Activated naive CD4-positive, alpha-beta T cell treated with anti-CD3 and anti-CD28 coated beads, Interleukin-2, amount 50 U/mL, for 16 hours (primary cell): ENCODE data around the gene KLK4.

Source experiments
- DNase-seq: peaks from one replicate; pipeline ENCODE4 v3.0.0-alpha.2; 2020

Gene KLK4

GRCh38 chr19:50911206-50912101 lies at the start of gene KLK4:
TSS of gene KLK4 (minus strand) at chr19:50911395. CDS start at chr19:50910738, 657 bp downstream.
- no peak for DNase-seq

DNA sequence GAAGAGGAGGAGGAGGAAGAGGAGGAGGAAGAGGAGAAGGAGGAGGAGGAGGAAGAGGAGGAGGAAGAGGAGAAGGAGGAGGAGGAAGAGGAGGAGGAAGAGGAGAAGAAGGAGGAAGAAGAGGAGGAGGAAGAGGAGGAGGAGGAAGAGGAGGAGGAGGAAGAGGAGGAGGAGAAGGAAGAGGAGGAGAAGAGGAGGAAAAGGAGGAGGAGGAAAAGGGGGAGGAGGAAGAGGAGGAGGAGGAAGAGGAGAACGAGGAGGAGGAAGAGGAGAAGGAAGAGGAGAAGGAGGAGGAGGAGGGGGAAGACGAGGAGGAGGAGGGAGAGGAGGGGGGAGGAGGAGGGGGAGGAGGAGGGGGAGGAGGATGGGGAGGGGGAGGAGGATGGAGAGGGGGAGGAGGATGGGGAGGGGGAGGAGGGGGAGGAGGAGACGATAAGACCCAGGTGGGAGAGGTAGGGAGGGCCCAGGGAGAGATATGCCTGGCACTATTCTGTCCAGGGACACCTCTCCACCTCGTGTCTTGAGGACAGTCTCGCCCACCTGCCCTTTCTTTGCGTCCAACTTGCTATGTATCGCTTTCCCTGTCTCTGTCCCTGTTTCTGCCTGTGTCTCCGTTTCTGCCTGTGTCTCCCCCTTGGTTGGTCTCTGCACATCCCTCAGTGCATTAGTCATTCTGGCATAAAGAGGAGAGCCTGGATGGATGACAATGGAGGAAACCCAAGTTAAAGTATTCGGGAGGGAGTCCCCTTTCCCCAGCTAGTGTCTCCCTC lies 48.7 kb upstream of the KLK4 start:
- no peak for DNase-seq

DNA sequence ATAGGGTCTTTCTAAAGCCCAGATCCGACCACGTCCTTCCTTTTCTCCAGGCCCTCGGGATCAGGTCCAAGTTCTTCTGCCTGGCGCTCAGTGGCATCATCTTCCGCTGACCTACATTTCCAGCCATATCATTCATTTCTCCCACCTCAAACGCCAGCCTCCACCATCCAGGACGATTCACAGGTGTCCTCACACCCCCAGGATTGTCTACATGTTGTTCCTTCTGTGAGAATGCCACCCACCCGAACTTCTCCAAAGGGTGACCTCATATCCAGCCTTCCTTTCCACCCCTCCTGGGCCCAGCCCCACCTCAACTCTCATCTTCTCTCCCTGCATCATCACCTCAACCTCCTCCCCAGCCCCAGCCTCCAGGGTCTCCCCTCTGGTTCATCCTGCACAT lies 46.4 kb upstream of the KLK4 start:
- no peak for DNase-seq

DNA sequence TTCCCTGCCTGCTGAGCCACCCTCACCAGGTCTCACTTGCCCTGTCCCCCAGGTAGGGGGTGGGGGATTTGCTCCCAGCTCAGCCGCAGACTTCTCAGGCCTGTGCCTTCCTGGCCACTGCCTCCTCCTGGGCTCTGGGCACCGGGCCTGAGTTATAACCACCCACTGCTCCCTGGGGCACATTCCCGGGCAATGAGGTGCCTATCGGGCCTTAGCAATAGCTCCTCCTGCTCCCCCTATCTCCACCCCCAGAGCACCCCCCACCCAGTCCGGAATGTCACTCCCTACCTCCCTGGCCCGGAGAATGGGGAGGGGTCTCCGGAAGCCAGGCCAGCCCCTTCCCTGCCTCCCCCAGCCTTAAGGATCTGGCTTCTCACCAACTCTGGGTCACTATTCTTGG lies 41.7 kb upstream of the KLK4 start, which contains the start of gene KLK5:
Gene KLK5, minus strand, starts transcription at position 129 of the 400 bp plus-strand sequence. CDS start 381 bp downstream, outside the sequence.
- DNase-seq, result no peak

GRCh38 chr19:50949861-50950260 lies 38.7 kb upstream of the KLK4 start:
- DNase-seq, result no peak

DNA sequence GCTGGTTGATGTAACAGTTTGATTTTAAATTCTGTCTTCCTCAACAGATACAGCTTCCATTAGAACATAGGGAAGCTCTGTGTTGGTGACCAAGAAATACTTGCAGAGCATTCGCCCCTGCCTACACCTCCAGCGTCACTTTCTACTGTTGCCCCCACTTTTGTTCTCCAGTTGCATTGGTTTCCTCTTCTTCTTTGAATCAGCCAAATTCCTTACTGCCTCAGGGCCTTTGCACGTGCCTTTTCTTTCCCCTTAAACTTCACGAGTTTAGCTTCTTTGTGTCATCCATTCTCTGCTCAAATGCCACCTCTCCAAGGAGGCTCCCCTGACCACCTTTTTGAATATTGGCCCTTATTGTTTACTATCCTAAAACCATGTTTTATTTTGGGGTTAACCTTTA lies 35.9 kb upstream of the KLK4 start:
- DNase-seq, result no peak

GRCh38 chr19:50944795-50945194 lies 33.6 kb upstream of the KLK4 start:
- DNase-seq, result no peak

DNA sequence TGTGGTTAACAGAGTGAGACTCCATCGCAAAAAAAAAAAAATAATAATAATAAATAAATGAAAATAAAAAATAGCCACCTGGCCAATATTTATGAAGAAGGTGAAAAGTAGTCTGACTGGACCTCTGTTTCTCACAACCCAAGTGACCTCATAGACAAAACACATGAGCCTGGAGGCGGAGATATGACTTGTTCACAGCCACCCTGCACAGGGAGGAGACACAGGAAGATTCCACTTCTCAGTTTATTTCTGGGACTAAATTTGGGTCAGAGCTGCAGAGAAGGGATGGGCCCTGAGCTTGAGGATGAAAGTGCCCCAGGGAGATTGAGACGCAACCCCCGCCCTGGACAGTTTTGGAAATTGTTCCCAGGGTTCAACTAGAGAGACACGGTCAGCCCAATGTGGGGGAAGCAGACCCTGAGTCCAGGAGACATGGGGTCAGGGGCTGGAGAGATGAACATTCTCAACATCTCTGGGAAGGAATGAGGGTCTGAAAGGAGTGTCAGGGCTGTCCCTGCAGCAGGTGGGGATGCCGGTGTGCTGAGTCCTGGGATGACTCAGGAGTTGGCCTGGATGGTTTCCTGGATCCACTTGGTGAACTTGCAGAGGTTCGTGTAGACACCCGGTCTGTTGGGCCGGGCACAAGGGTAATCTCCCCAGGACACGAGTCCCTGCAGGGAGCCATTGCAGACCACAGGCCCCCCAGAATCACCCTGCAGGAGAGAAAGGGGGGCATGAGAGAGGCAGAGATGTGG lies 32.1 kb upstream of the KLK4 start:
- no peak for DNase-seq

- no peak for DNase-seq
Measured at GRCh38 chr19:50939596-50939995, 28.4 kb upstream of the KLK4 start.

GRCh38 chr19:50933640-50934039 lies 22.4 kb upstream of the KLK4 start:
- no peak for DNase-seq

DNA sequence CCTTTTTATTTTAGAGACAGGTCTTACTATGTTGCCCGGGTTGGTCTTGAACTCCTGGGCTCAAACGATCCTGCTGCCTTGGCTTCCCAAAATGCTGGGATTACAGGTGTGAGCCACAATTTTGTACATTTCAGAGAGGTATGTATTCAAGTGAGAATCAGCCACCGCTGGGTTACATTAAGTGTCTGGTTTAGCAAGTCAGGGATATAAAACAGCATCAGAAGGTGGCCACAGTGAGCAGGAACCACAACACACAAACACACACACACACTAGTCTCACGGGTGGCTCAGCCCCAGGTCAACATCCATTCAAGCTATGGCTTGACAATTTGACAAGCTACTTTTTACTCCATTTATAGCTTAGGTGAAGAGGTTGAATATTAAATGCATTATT lies 21.5 kb upstream of the KLK4 start:
- DNase-seq, result no peak

DNA sequence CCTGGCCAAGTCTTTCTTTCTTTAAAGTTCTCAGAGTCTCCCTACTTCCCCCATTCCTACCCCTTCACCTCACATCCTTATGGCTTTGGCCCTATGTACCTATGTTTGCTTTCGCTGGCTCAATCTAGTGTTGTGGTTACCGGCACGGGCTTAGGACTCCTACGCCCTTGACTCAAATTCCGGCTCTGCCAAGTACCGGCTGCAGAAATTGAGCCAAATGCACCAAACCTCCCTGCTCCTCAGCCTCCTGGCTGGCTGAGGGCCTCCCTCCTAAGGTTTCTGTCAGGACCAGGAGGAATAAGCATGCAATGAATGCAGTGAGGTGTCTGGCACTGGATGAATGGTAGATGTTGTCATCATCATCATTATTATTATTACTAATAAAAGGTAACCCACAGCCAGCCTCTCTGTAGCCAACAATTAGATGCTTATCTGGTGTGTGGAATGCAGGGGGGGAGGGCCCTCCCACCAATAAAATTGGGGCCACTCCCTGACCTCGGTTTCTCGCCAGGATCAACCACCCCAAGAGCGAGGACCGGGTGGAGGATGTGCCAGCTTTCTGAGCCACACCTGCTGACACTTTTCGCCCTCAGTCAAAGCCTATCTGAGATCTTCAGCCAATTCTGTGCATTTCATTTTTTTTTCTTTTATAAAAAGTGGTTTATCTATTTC lies 21.0 kb upstream of the KLK4 start:
- DNase-seq, result no peak

GRCh38 chr19:50931023-50931422 lies 19.8 kb upstream of the KLK4 start:
- no peak for DNase-seq

DNA sequence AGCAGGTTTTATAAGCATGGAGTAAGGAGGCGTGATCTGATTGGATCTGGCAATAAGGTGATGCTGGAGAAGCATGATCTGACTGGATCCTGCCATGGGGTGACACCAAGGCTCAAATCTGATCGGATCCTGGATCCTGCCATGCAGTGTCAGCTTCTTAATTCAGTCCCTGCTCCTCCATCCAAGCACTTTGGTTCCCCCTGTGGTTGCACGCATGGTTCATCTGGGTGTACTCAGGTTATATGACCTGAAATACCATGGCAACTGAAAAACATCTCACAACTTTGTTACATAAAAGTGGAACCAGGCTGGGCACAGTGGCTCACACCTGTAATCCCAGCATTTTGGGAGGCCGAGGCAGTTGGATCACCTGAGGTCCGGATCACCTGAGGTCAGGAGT lies 17.6 kb upstream of the KLK4 start:
- DNase-seq, result no peak

- DNase-seq, result no peak
Measured at GRCh38 chr19:50926144-50926543, 14.9 kb upstream of the KLK4 start.

DNA sequence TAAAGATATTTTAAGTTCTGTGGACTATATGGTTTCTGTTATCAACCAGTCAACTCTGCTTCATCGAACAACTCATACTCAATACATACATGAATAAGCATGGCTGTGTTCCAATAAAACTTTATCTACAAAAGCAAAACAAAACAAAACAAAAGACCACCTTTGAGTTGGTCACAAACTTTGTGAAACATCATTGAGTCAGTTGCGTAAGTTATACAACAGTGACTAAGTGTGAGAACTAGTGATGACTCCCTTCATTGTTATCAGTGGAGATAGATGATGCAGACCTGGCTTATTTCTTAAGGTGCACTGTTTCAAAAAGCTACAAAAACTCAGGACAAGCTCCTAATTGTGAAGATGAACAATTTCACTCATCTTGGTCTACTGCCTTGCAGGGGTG lies 14.5 kb upstream of the KLK4 start:
- no peak for DNase-seq

- no peak for DNase-seq
Measured at GRCh38 chr19:50924586-50924985, 13.4 kb upstream of the KLK4 start.

- DNase-seq, result peak; percentile 74
Measured at GRCh38 chr19:50922317-50922853, 11.2 kb upstream of the KLK4 start.

DNA sequence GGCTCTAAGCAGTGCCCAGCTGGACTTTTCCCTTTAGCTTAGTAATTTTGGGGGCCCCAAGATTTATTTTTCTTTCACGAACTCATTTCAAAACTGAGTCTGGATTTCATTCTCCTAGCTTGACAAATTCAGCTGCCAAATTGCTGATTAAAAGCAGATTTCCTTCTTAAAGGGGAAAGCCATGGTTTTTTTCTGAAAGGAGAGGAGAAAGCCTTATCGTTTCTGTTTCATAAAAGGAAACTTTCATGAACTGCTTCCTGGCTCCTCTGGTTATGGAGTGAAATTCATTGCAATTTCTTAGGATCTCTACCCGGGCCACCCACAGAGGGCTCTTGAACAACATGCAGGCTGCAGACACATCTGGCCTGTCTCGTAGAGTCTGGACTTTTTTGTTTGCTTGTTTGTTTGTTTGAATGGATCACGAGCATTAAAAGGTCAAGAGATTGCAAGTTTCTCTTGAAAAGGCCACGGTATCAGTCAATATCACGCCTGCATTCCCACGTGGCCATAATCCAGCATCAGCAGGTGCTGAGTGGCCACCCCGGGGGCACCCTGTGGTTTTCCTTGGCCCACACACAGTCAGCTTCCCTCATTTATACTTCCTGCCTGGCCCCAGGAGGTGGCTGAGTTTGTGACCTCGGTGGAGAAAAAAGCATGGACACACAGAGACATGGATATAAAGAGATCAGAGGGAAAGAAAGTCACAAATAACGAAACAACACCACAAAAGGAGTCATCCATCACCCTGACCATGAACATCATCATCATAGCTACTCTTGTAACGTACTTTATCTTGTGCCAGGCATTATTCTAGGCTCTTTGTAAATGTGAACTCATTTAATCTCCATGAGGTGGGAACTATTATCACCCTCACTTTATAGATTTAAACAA lies 10.5 kb upstream of the KLK4 start:
- no peak for DNase-seq

GRCh38 chr19:50916069-50916468 lies 4.9 kb upstream of the KLK4 start:
- DNase-seq, result no peak
